HEK293 (cell line): ENCODE results near the gene NFE2L1.

Experiments used
- BCL11A ChIP-seq: fragments of 450-650 bp; formaldehyde crosslinking; IDR thresholded peaks from 2 replicates; pipeline ENCODE4 v1.5.1; 2016; ENCODE audit warnings: low read depth, missing biosample characterization, missing genetic modification characterization
- GFI1B ChIP-seq: fragments of 450-650 bp; formaldehyde crosslinking; IDR thresholded peaks from 2 replicates; pipeline ENCODE4 v1.5.1; 2016; ENCODE audit warnings: missing biosample characterization, missing genetic modification characterization
- KLF1 ChIP-seq: fragments of 450-650 bp; formaldehyde crosslinking; IDR thresholded peaks from 2 replicates; pipeline ENCODE4 v1.5.1; 2016; ENCODE audit warnings: missing biosample characterization, missing genetic modification characterization
- KLF9 ChIP-seq: fragments of 450-650 bp; formaldehyde crosslinking; IDR thresholded peaks from 2 replicates; pipeline ENCODE4 v1.5.1; 2016; ENCODE audit warnings: missing biosample characterization, missing genetic modification characterization, low read depth
- SP2 ChIP-seq: fragments of 450-650 bp; formaldehyde crosslinking; IDR thresholded peaks from 2 replicates; pipeline ENCODE4 v1.5.1; 2016; ENCODE audit warnings: missing biosample characterization, missing genetic modification characterization
- ZBTB21 ChIP-seq: fragments of 450-650 bp; formaldehyde crosslinking; IDR thresholded peaks from 2 replicates; pipeline ENCODE4 v1.5.1; 2017; ENCODE audit warnings: missing biosample characterization, missing genetic modification characterization
- ZBTB48 ChIP-seq: fragments of 450-650 bp; formaldehyde crosslinking; IDR thresholded peaks from 2 replicates; pipeline ENCODE4 v1.5.1; 2016; ENCODE audit warnings: missing biosample characterization, missing genetic modification characterization
- ZEB2 ChIP-seq: fragments of 450-650 bp; formaldehyde crosslinking; IDR thresholded peaks from 2 replicates; pipeline ENCODE4 v1.5.1; 2016; ENCODE audit warnings: missing biosample characterization, missing genetic modification characterization
- ZFP41 ChIP-seq: fragments of 450-650 bp; formaldehyde crosslinking; IDR thresholded peaks from 2 replicates; pipeline ENCODE4 v1.5.1; 2016; ENCODE audit warnings: missing biosample characterization, missing genetic modification characterization, borderline replicate concordance
- ZNF155 ChIP-seq: fragments of 450-650 bp; formaldehyde crosslinking; IDR thresholded peaks from 2 replicates; pipeline ENCODE4 v1.5.1; 2016; ENCODE audit warnings: missing biosample characterization, missing genetic modification characterization
- ZNF175 ChIP-seq: fragments of 450-650 bp; formaldehyde crosslinking; IDR thresholded peaks from 2 replicates; pipeline ENCODE4 v1.5.1; 2016; ENCODE audit warnings: missing biosample characterization, missing genetic modification characterization
- ZNF19 ChIP-seq: fragments of 450-650 bp; formaldehyde crosslinking; IDR thresholded peaks from 2 replicates; pipeline ENCODE4; 2016; ENCODE audit warnings: missing biosample characterization, missing genetic modification characterization, low read depth
- ZNF221 ChIP-seq: fragments of 450-650 bp; formaldehyde crosslinking; IDR thresholded peaks from 2 replicates; pipeline ENCODE4 v1.5.1; 2017; ENCODE audit warnings: missing biosample characterization, missing genetic modification characterization, borderline replicate concordance
- ZNF514 ChIP-seq: fragments of 450-650 bp; formaldehyde crosslinking; IDR thresholded peaks from 2 replicates; pipeline ENCODE4 v1.5.1; 2016; ENCODE audit warnings: missing biosample characterization, missing genetic modification characterization
- ZNF571 ChIP-seq: fragments of 450-650 bp; formaldehyde crosslinking; IDR thresholded peaks from 2 replicates; pipeline ENCODE4 v1.5.0; 2017; ENCODE audit warnings: missing biosample characterization, missing genetic modification characterization
- ZNF624 ChIP-seq: fragments of 450-650 bp; formaldehyde crosslinking; IDR thresholded peaks from 2 replicates; pipeline ENCODE4 v1.5.1; 2017; ENCODE audit warnings: missing biosample characterization, missing genetic modification characterization
- ZNF660 ChIP-seq: fragments of 450-650 bp; IDR thresholded peaks from 2 replicates; pipeline ENCODE4 v1.5.1; 2018; ENCODE audit warnings: missing biosample characterization, mild to moderate bottlenecking, missing genetic modification characterization
- ZNF670 ChIP-seq: fragments of 450-650 bp; formaldehyde crosslinking; IDR thresholded peaks from 2 replicates; pipeline ENCODE4 v1.5.1; 2016; ENCODE audit warnings: missing biosample characterization, missing genetic modification characterization, low read depth
- ZNF677 ChIP-seq: fragments of 450-650 bp; IDR thresholded peaks from 2 replicates; pipeline ENCODE4 v1.5.0; 2018; ENCODE audit warnings: missing biosample characterization, mild to moderate bottlenecking, missing genetic modification characterization, moderate library complexity
- ZNF707 ChIP-seq: fragments of 450-650 bp; formaldehyde crosslinking; IDR thresholded peaks from 2 replicates; pipeline ENCODE4 v1.5.1; 2016; ENCODE audit warnings: missing biosample characterization, missing genetic modification characterization
- ZNF747 ChIP-seq: fragments of 450-650 bp; formaldehyde crosslinking; IDR thresholded peaks from 2 replicates; pipeline ENCODE4 v1.5.1; 2016; ENCODE audit warnings: missing biosample characterization, missing genetic modification characterization
- ZNF76 ChIP-seq: fragments of 450-650 bp; formaldehyde crosslinking; IDR thresholded peaks from 2 replicates; pipeline ENCODE4; 2016; ENCODE audit warnings: low read depth, missing biosample characterization, missing genetic modification characterization, borderline replicate concordance
- TF ChIP-seq, protein P1 (sequence below): fragments of 450-650 bp; formaldehyde crosslinking; IDR thresholded peaks from 2 replicates; pipeline ENCODE4 v1.5.1; 2016; ENCODE audit warnings: missing biosample characterization, missing genetic modification characterization, low read depth
- TF ChIP-seq, protein P2 (sequence below): fragments of 450-650 bp; formaldehyde crosslinking; IDR thresholded peaks from 2 replicates; pipeline ENCODE4 v1.5.1; 2016; ENCODE audit warnings: missing biosample characterization, missing genetic modification characterization, borderline replicate concordance
- TF ChIP-seq, protein P3 (sequence below): fragments of 450-650 bp; formaldehyde crosslinking; IDR thresholded peaks from 2 replicates; pipeline ENCODE4 v1.5.1; 2016; ENCODE audit warnings: missing biosample characterization, missing genetic modification characterization
- TF ChIP-seq, protein P4 (sequence below): fragments of 450-650 bp; formaldehyde crosslinking; IDR thresholded peaks from 2 replicates; pipeline ENCODE4 v1.5.1; 2016; ENCODE audit warnings: missing biosample characterization, missing genetic modification characterization
- TF ChIP-seq, protein P5 (sequence below): fragments of 450-650 bp; formaldehyde crosslinking; IDR thresholded peaks from 2 replicates; pipeline ENCODE4 v1.5.1; 2016; ENCODE audit warnings: missing biosample characterization, missing genetic modification characterization

The NFE2L1 gene

DNA sequence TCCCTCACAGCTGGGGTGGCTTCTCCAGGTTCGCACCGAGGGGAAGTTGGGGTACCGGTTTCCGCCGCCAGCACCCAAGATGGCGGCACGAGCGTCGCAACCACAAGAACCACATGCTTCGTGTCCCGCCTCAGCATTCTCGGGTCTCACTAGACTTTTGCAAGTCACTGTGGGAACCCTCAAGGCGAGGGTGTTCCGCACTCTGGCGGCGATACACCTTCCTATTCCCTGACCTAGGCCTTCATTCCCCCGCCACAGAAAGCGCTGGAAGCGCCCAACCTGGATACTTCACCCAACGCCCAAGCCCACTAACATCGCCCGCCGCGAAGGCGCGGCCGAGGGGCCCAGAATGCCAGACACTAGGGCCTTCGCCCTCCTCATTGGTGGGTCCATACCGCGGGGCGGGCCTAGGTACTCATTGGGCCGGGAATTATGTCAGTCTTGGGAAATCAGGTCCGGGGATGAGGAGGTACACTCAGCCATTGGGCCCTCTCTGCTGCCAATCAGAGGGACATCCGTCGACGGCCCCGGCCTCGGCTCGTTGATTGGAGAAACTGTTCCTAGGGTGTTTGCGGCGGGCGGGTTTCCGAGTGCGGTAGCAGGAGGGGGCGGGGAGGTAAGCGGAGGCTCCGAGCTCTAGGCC is at the start of gene NFE2L1 (continued):
- no peak for TF ChIP-seq ZNF677 (tag by site-specific recombination)
- no peak for TF ChIP-seq ZNF707 (tag by site-specific recombination)
- no peak for TF ChIP-seq ZNF221 (tag by site-specific recombination)
- peak; percentile 80; the same call in 1 of the 2 replicates for TF ChIP-seq ZNF660
- TF ChIP-seq, protein P1, sequence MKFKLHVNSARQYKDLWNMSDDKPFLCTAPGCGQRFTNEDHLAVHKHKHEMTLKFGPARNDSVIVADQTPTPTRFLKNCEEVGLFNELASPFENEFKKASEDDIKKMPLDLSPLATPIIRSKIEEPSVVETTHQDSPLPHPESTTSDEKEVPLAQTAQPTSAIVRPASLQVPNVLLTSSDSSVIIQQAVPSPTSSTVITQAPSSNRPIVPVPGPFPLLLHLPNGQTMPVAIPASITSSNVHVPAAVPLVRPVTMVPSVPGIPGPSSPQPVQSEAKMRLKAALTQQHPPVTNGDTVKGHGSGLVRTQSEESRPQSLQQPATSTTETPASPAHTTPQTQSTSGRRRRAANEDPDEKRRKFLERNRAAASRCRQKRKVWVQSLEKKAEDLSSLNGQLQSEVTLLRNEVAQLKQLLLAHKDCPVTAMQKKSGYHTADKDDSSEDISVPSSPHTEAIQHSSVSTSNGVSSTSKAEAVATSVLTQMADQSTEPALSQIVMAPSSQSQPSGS (tag by site-specific recombination) = no peak
- TF ChIP-seq ZNF624 (tag by site-specific recombination) = 0 out of 2 replicates have a peak, but pooled peaks have one; percentile 28
- no peak for TF ChIP-seq ZNF747 (tag by site-specific recombination)
- no peak for TF ChIP-seq ZNF514 (tag by site-specific recombination)
- TF ChIP-seq ZBTB48 (tag by site-specific recombination) = peak; percentile 65
- TF ChIP-seq ZNF76 (tag by site-specific recombination) = peak; percentile 92
- TF ChIP-seq ZEB2 (tag by site-specific recombination) = peak; percentile 49
- TF ChIP-seq, protein P2, sequence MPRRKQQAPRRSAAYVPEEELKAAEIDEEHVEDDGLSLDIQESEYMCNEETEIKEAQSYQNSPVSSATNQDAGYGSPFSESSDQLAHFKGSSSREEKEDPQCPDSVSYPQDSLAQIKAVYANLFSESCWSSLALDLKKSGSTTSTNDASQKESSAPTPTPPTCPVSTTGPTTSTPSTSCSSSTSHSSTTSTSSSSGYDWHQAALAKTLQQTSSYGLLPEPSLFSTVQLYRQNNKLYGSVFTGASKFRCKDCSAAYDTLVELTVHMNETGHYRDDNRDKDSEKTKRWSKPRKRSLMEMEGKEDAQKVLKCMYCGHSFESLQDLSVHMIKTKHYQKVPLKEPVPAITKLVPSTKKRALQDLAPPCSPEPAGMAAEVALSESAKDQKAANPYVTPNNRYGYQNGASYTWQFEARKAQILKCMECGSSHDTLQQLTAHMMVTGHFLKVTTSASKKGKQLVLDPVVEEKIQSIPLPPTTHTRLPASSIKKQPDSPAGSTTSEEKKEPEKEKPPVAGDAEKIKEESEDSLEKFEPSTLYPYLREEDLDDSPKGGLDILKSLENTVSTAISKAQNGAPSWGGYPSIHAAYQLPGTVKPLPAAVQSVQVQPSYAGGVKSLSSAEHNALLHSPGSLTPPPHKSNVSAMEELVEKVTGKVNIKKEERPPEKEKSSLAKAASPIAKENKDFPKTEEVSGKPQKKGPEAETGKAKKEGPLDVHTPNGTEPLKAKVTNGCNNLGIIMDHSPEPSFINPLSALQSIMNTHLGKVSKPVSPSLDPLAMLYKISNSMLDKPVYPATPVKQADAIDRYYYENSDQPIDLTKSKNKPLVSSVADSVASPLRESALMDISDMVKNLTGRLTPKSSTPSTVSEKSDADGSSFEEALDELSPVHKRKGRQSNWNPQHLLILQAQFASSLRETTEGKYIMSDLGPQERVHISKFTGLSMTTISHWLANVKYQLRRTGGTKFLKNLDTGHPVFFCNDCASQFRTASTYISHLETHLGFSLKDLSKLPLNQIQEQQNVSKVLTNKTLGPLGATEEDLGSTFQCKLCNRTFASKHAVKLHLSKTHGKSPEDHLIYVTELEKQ (tag by site-specific recombination) = no peak
- no peak for TF ChIP-seq BCL11A (tag by site-specific recombination)
- no peak for TF ChIP-seq ZNF670 (tag by site-specific recombination)
- no peak for TF ChIP-seq ZNF155 (tag by site-specific recombination)
- TF ChIP-seq KLF1 (tag by site-specific recombination) = peak; percentile 76
- TF ChIP-seq GFI1B (tag by site-specific recombination) = no peak
- TF ChIP-seq, protein P3, sequence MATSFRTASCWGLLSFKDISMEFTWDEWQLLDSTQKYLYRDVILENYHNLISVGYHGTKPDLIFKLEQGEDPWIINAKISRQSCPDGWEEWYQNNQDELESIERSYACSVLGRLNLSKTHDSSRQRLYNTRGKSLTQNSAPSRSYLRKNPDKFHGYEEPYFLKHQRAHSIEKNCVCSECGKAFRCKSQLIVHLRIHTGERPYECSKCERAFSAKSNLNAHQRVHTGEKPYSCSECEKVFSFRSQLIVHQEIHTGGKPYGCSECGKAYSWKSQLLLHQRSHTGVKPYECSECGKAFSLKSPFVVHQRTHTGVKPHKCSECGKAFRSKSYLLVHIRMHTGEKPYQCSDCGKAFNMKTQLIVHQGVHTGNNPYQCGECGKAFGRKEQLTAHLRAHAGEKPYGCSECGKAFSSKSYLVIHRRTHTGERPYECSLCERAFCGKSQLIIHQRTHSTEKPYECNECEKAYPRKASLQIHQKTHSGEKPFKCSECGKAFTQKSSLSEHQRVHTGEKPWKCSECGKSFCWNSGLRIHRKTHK = no peak
- no peak for TF ChIP-seq ZNF571 (tag by site-specific recombination)
- peak; percentile 65 for TF ChIP-seq ZBTB21 (tag by site-specific recombination)
- TF ChIP-seq SP2 = peak; percentile 98
- TF ChIP-seq ZFP41 (tag by site-specific recombination) = no peak
- TF ChIP-seq, protein P4, sequence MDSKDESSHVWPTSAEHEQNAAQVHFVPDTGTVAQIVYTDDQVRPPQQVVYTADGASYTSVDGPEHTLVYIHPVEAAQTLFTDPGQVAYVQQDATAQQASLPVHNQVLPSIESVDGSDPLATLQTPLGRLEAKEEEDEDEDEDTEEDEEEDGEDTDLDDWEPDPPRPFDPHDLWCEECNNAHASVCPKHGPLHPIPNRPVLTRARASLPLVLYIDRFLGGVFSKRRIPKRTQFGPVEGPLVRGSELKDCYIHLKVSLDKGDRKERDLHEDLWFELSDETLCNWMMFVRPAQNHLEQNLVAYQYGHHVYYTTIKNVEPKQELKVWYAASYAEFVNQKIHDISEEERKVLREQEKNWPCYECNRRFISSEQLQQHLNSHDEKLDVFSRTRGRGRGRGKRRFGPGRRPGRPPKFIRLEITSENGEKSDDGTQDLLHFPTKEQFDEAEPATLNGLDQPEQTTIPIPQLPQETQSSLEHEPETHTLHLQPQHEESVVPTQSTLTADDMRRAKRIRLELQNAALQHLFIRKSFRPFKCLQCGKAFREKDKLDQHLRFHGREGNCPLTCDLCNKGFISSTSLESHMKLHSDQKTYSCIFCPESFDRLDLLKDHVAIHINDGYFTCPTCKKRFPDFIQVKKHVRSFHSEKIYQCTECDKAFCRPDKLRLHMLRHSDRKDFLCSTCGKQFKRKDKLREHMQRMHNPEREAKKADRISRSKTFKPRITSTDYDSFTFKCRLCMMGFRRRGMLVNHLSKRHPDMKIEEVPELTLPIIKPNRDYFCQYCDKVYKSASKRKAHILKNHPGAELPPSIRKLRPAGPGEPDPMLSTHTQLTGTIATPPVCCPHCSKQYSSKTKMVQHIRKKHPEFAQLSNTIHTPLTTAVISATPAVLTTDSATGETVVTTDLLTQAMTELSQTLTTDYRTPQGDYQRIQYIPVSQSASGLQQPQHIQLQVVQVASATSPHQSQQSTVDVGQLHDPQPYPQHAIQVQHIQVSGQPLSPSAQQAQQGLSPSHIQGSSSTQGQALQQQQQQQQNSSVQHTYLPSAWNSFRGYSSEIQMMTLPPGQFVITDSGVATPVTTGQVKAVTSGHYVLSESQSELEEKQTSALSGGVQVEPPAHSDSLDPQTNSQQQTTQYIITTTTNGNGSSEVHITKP (tag by site-specific recombination) = peak; percentile 79
- TF ChIP-seq ZNF175 (tag by site-specific recombination) = no peak
- TF ChIP-seq, protein P5, sequence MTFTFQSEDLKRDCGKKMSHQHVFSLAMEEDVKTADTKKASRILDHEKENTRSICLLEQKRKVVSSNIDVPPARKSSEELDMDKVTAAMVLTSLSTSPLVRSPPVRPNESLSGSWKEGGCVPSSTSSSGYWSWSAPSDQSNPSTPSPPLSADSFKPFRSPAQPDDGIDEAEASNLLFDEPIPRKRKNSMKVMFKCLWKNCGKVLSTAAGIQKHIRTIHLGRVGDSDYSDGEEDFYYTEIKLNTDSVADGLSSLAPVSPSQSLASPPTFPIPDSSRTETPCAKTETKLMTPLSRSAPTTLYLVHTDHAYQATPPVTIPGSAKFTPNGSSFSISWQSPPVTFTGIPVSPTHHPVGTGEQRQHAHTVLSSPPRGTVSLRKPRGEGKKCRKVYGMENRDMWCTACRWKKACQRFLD (tag by site-specific recombination) = no peak
- peak; percentile 51 for TF ChIP-seq KLF9 (tag by site-specific recombination)
- TF ChIP-seq ZNF19 (tag by site-specific recombination) = no peak
